PFSK-1 (cell line): Measurements from ENCODE around the gene POC1B.

ENCODE experiments used
- FOXP2 ChIP-seq: optimal IDR thresholded peaks from 2 replicates; pipeline ENCODE3; 2011; ENCODE audit warnings: borderline replicate concordance, control low read depth, inconsistent platforms; ENCODE audit not compliant: insufficient read depth; ENCODE audit errors: extremely low read length, extremely low read depth
- POLR2AphosphoS5 ChIP-seq: IDR thresholded peaks from 2 replicates; pipeline ENCODE4 v1.6.1; 2012; ENCODE audit warnings: low read depth, mild to moderate bottlenecking, control low read depth, low read length, moderate library complexity
- REST ChIP-seq, 2 experiments: IDR thresholded peaks; 2 replicates each; pipeline versions ENCODE4 v1.6.1 to v1.8.0; 2011 to 2012; ENCODE audit warnings: low read depth in 2 of 2, low read length in 2 of 2, control low read depth in 1 of 2, inconsistent platforms in 1 of 2, mild to moderate bottlenecking in 1 of 2, moderate library complexity in 1 of 2; ENCODE audit not compliant: insufficient read depth in 1 of 2
- TAF1 ChIP-seq: IDR thresholded peaks from 2 replicates; pipeline ENCODE4 v1.6.1; 2012; ENCODE audit warnings: low read length, control low read depth, borderline replicate concordance; ENCODE audit not compliant: insufficient read depth

GRCh38 chr12:89552376-89552775 lies 26.5 kb upstream of the POC1B start:
- TF ChIP-seq POLR2AphosphoS5: no peak
- TF ChIP-seq FOXP2: no peak
- TF ChIP-seq REST (IDR thresholded peaks at IDR 0.05; ENCODE audit: insufficient read depth in 1 of 2, low read depth in 2 of 2, low read length in 2 of 2): no peak
- no peak for TF ChIP-seq TAF1
